ENCODE measurements around the gene TMEM222.

The TMEM222 gene

DNA sequence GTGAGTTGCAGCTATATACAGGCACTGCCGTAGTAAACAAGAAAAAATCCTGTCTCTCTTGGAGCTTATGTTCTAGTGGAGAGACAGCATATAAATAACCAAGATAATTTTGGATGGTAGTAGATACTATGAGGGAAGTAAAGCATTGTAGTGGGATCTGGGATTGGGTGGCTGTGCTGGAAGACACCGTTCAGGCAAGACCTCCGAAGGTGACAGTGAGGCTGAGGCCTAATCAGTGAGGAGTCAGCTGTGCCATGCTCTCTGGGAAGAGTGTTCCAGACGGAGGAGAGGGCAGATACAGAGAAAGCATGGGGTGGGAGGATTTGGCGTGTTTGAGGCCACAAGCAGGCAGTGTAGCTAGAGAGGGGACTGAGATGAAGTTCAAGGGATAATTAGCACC is 6.0 kb downstream of the TMEM222 start:
- H3K9me3 ChIP-seq: no peaks in the 10 kb centered on the region
- H3K36me3 ChIP-seq: peaks cover 3% of the 10 kb centered on the region; the same call in 1 of the 2 replicates
- no peak for TF ChIP-seq CTCF (IDR thresholded peaks at IDR 0.05; ENCODE audit: low read depth, low read length)
- H3K4me1 ChIP-seq: no peaks in the 10 kb centered on the region
- DNase-seq: no peak
- no peaks in the 10 kb centered on the region for H3K27me3 ChIP-seq
- no peak overlapping the region for H3K4me3 ChIP-seq (ENCODE audit: low read depth, low read length)

- no peaks in the 10 kb centered on the region for H3K9me3 ChIP-seq
- H3K27me3 ChIP-seq: no peaks in the 10 kb centered on the region
- H3K4me3 ChIP-seq (ENCODE audit: low read depth, low read length): no peak overlapping the region
- H3K36me3 ChIP-seq: peaks cover 17% of the 10 kb centered on the region
- TF ChIP-seq CTCF (IDR thresholded peaks at IDR 0.05; ENCODE audit: low read depth, low read length): no peak
- no peak for DNase-seq
- no peaks in the 10 kb centered on the region for H3K4me1 ChIP-seq
Observed at GRCh38 chr1:27330786-27331185, 8.8 kb downstream of the TMEM222 start.

GRCh38 chr1:27331426-27331825 is 9.5 kb downstream of the TMEM222 start:
- peaks cover 17% of the 10 kb centered on the region for H3K36me3 ChIP-seq
- no peak for DNase-seq
- no peaks in the 10 kb centered on the region for H3K4me1 ChIP-seq
- no peak overlapping the region for H3K4me3 ChIP-seq (ENCODE audit: low read depth, low read length)
- H3K9me3 ChIP-seq: no peaks in the 10 kb centered on the region
- H3K27me3 ChIP-seq: no peaks in the 10 kb centered on the region
- TF ChIP-seq CTCF (IDR thresholded peaks at IDR 0.05; ENCODE audit: low read depth, low read length): no peak

GRCh38 chr1:27331922-27332321 is 10.0 kb downstream of the TMEM222 start:
- TF ChIP-seq CTCF (IDR thresholded peaks at IDR 0.05; ENCODE audit: low read depth, low read length): no peak
- peaks cover 17% of the 10 kb centered on the region for H3K36me3 ChIP-seq
- H3K9me3 ChIP-seq: no peaks in the 10 kb centered on the region
- H3K27me3 ChIP-seq: no peaks in the 10 kb centered on the region
- no peak for DNase-seq
- no peak overlapping the region for H3K4me3 ChIP-seq (ENCODE audit: low read depth, low read length)
- H3K4me1 ChIP-seq: no peaks in the 10 kb centered on the region

DNA sequence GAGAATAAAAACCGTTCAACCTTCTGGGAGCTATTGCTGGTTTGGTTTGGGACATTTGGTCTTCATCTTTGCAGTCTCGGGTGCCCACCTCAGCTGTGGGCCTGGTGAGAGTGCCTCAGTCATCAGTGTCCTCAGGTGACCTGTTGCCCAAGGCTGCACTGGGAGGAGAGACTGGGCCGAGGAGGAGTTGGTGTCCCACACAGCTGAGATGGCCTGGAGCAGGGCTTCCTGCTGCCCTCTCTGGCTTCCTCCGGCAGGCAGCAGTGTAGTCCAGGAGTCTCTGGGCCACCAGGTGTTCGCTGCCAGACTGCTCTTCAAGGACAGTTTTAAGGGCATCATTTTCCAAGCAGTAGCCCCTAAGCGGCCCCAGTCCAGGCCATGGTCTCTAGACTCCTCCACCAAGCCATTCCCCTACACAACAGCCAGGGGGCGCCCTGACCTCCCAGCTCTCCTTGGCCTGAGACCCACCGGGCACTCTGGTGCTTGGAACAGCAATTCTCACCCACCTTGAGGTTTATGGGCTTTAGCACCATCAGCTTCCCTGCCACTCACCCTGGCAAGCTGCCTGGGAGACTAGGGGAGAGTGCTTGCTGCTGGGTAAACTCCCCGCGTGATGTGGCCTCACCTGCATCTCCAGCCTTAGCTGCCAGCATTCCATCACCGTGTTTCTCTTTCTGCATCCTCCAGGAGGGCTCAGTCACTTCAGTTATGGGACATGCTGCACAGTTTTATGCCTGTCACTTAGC is 10.7 kb downstream of the TMEM222 start:
- DNase-seq: peak; percentile 45
- H3K27me3 ChIP-seq: no peaks in the 10 kb centered on the region

More for the DNA sequence above, 10.7 kb downstream of the TMEM222 start:
- peak; percentile 72 for TF ChIP-seq CTCF (IDR thresholded peaks at IDR 0.05; ENCODE audit: low read depth, low read length)
- no peaks in the 10 kb centered on the region for H3K4me1 ChIP-seq
- no peak overlapping the region for H3K4me3 ChIP-seq (ENCODE audit: low read depth, low read length)
- no peaks in the 10 kb centered on the region for H3K9me3 ChIP-seq
- peaks cover 17% of the 10 kb centered on the region for H3K36me3 ChIP-seq

Data from BE2C (cell line).